NCI-H526 (cell line): ENCODE data around the gene PLA2G4F.

Experiments used
- DNase-seq, 2 experiments: peaks; one replicate each; lab custom pipeline; 2025; lab: John Stamatoyannopoulos, UW

The PLA2G4F gene

GRCh38 chr15:42156243-42156922, at the start of gene PLA2G4F:
Gene PLA2G4F, minus strand, starts transcription at chr15:42156636. Its CDS starts 87 bp downstream, at chr15:42156549.
- peak; percentile 19 to 74 for DNase-seq

GRCh38 chr15:42203891-42204290, 47.5 kb upstream of the PLA2G4F start:
- DNase-seq = no peak

GRCh38 chr15:42202653-42203052, 46.2 kb upstream of the PLA2G4F start:
- no peak for DNase-seq

- no peak for DNase-seq
These were observed 45.4 kb upstream of the PLA2G4F start for GRCh38 chr15:42201801-42202200.

GRCh38 chr15:42199126-42199525, 42.7 kb upstream of the PLA2G4F start:
- DNase-seq = no peak

GRCh38 chr15:42198516-42198915, 42.1 kb upstream of the PLA2G4F start:
- no peak for DNase-seq

GRCh38 chr15:42194513-42194912, 38.1 kb upstream of the PLA2G4F start:
- DNase-seq = no peak

GRCh38 chr15:42193383-42193782, 36.9 kb upstream of the PLA2G4F start:
- DNase-seq = no peak

- no peak for DNase-seq
These were observed 35.3 kb upstream of the PLA2G4F start for GRCh38 chr15:42191610-42192346.

- DNase-seq = no peak
These were observed 33.9 kb upstream of the PLA2G4F start for GRCh38 chr15:42190370-42190769.

GRCh38 chr15:42185801-42186200, 29.4 kb upstream of the PLA2G4F start:
- peak in 1 of 2 experiments; percentile 2 for DNase-seq

GRCh38 chr15:42184736-42185135, 28.3 kb upstream of the PLA2G4F start:
- peak; percentile 33 to 66 for DNase-seq

- no peak for DNase-seq
These were observed 27.9 kb upstream of the PLA2G4F start for GRCh38 chr15:42184296-42184695.

GRCh38 chr15:42182961-42183360, 26.5 kb upstream of the PLA2G4F start:
- DNase-seq = no peak

- no peak for DNase-seq
These were observed 26.0 kb upstream of the PLA2G4F start for GRCh38 chr15:42182328-42182886.

GRCh38 chr15:42178056-42178455, 21.6 kb upstream of the PLA2G4F start:
- no peak for DNase-seq

- DNase-seq = no peak
These were observed 19.2 kb upstream of the PLA2G4F start for GRCh38 chr15:42175671-42176070.

- no peak for DNase-seq
These were observed 16.0 kb upstream of the PLA2G4F start for GRCh38 chr15:42172475-42172874.

GRCh38 chr15:42171795-42172194, 15.4 kb upstream of the PLA2G4F start:
- no peak for DNase-seq

GRCh38 chr15:42171122-42171521, 14.7 kb upstream of the PLA2G4F start:
- no peak for DNase-seq

GRCh38 chr15:42166225-42166940, 9.9 kb upstream of the PLA2G4F start:
- no peak for DNase-seq

- DNase-seq = no peak
These were observed 8.7 kb upstream of the PLA2G4F start for GRCh38 chr15:42165106-42165505.
